GM23338 (cell line): Measurements from ENCODE around the gene SMIM35. TPM values are rescaled to one million over a fixed set of nuclear protein-coding genes. Genes with fewer than 3 reads are reported as not detected.
A peak's percentile ranks its signal among the peaks of the same experiment; 100 is the strongest.

Source experiments
- ATAC-seq: fragments of 200-7000 bp; cut with Tn5 transposase; 3 replicates; pipeline ENCODE4 v1.9.1; 2020
- DNase-seq: peaks from one replicate; pipeline ENCODE4 v3.0.0-alpha.2; 2015; ENCODE audit warnings: low spot score
- H2AFZ ChIP-seq: fragments of 200-600 bp; sonication (generic); 2 replicates; pipeline ENCODE4 v1.8.0; 2016; ENCODE audit warnings: antibody characterized with exemption, mild to moderate bottlenecking, moderate library complexity
- H3F3A ChIP-seq: fragments of 200-600 bp; sonication (generic); replicated peaks from 2 replicates; pipeline ENCODE4 v1.8.0; 2017; ENCODE audit warnings: antibody characterized with exemption, mixed run types, low read depth
- H3K27ac ChIP-seq: fragments of 200-600 bp; sonication (generic); 2 replicates; pipeline ENCODE4 v1.6.1; 2016; ENCODE audit warnings: low read depth
- H3K27me3 ChIP-seq: fragments of 200-600 bp; sonication (generic); 2 replicates; pipeline ENCODE4 v1.8.0; 2016; ENCODE audit warnings: mild to moderate bottlenecking, mixed run types, moderate library complexity; ENCODE audit not compliant: insufficient read depth
- H3K36me3 ChIP-seq: fragments of 200-600 bp; sonication (generic); 2 replicates; pipeline ENCODE4 v1.8.0; 2016; ENCODE audit warnings: mild to moderate bottlenecking; ENCODE audit not compliant: insufficient read depth
- H3K4me1 ChIP-seq: fragments of 200-600 bp; sonication (generic); 2 replicates; pipeline ENCODE4 v1.8.0; 2016; ENCODE audit warnings: mild to moderate bottlenecking, moderate library complexity; ENCODE audit not compliant: insufficient read depth
- H3K4me2 ChIP-seq: fragments of 200-600 bp; sonication (generic); 2 replicates; pipeline ENCODE4 v1.7.1; 2017; ENCODE audit warnings: mixed run types
- H3K4me3 ChIP-seq: fragments of 200-600 bp; sonication (generic); 2 replicates; pipeline ENCODE4 v1.6.1; 2016; ENCODE audit warnings: mixed run types
- H3K79me2 ChIP-seq: fragments of 200-600 bp; sonication (generic); replicated peaks from 2 replicates; pipeline ENCODE4 v1.8.0; 2017; ENCODE audit warnings: mild to moderate bottlenecking; ENCODE audit not compliant: insufficient read depth
- H3K9me2 ChIP-seq: fragments of 200-600 bp; sonication (generic); 2 replicates; pipeline ENCODE4 v1.8.0; 2017; ENCODE audit not compliant: insufficient read depth
- H4K20me1 ChIP-seq: fragments of 200-600 bp; sonication (generic); replicated peaks from 2 replicates; pipeline ENCODE4 v1.8.0; 2017; ENCODE audit warnings: mild to moderate bottlenecking; ENCODE audit not compliant: insufficient read depth
- H3K27ac Mint-ChIP-seq: 2 replicates; pipeline ENCODE4 v1.8.0; 2020; ENCODE audit warnings: inconsistent platforms, mild to moderate bottlenecking, moderate library complexity, mixed read lengths
- H3K27me3 Mint-ChIP-seq: 3 replicates; pipeline ENCODE4 v1.8.0; 2022; ENCODE audit warnings: low read depth, mild to moderate bottlenecking, moderate library complexity, mixed read lengths, inconsistent platforms; ENCODE audit not compliant: insufficient read depth, poor library complexity
- H3K36me3 Mint-ChIP-seq: 3 replicates; pipeline ENCODE4 v1.8.0; 2021; ENCODE audit warnings: low read depth, mild to moderate bottlenecking, inconsistent platforms, moderate library complexity, mixed read lengths
- H3K4me1 Mint-ChIP-seq: 3 replicates; pipeline ENCODE4 v1.8.0; 2020; ENCODE audit warnings: mild to moderate bottlenecking, inconsistent platforms, mixed read lengths
- H3K4me3 Mint-ChIP-seq: 3 replicates; pipeline ENCODE4 v1.8.0; 2021; ENCODE audit warnings: moderate library complexity, mild to moderate bottlenecking, inconsistent platforms, mixed read lengths
- H3K9me3 Mint-ChIP-seq: 3 replicates; pipeline ENCODE4 v1.8.0; 2020; ENCODE audit warnings: moderate library complexity, mild to moderate bottlenecking, inconsistent platforms, mixed read lengths
- CREB1 ChIP-seq: fragments of 250-450 bp; sonication (Bioruptor Pico); IDR thresholded peaks from 2 replicates; pipeline ENCODE4 v1.5.0; 2020; ENCODE audit warnings: low read depth, mild to moderate bottlenecking, moderate library complexity
- EZH2 ChIP-seq: fragments of 200-600 bp; sonication (generic); IDR thresholded peaks from one replicate; pipeline ENCODE4 v1.8.0; 2017; ENCODE audit warnings: antibody characterized with exemption, mild to moderate bottlenecking, low read depth; ENCODE audit not compliant: unreplicated experiment
- EZH2phosphoT487 ChIP-seq: fragments of 200-600 bp; sonication (generic); IDR thresholded peaks from one replicate; pipeline ENCODE4 v1.8.1; 2018; ENCODE audit warnings: antibody characterized with exemption; ENCODE audit not compliant: unreplicated experiment
- JUNB ChIP-seq: IDR thresholded peaks from one replicate; pipeline ENCODE4 v1.6.1; 2016; ENCODE audit warnings: antibody characterized with exemption; ENCODE audit not compliant: unreplicated experiment
- NANOG ChIP-seq: IDR thresholded peaks from 2 replicates; pipeline ENCODE4 v1.6.1; 2016; ENCODE audit warnings: antibody characterized with exemption, borderline replicate concordance
- POLR2AphosphoS5 ChIP-seq: IDR thresholded peaks from 2 replicates; pipeline ENCODE4 v1.6.1; 2016; ENCODE audit warnings: antibody characterized with exemption, low read depth
- ZNF114 ChIP-seq: fragments of 250-450 bp; sonication (Bioruptor Pico); IDR thresholded peaks from 2 replicates; pipeline ENCODE4 v1.5.0; 2020; ENCODE audit warnings: mild to moderate bottlenecking, moderate library complexity
- ZNF331 ChIP-seq: fragments of 250-450 bp; sonication (Bioruptor Pico); IDR thresholded peaks from 2 replicates; pipeline ENCODE4 v1.5.0; 2020; ENCODE audit warnings: low read depth, mild to moderate bottlenecking, moderate library complexity
- polyA plus RNA-seq: library from polyadenylated mRNA; unstranded; fragments of >200 nt; fragmentation: Nextera tagmentation; extraction: Ambion mirVana; gene quantifications from 2 replicates; pipeline ENCODE4 v1.2.1, GENCODE V29; 2016
- total RNA-seq: library from RNA; depleted of rRNA; stranded (reverse); fragments of >200 nt; shearing (Covaris generic); gene quantifications from 2 replicates; pipeline ENCODE4 v1.2.3, GENCODE V29; 2014
- TF ChIP-seq, protein P1 (sequence below), 2 experiments: fragments of 200-600 bp in 1 of 2; sonication (generic) in 1 of 2; conservative IDR thresholded peaks; 2 replicates each; pipeline versions ENCODE4 v1.5.1 to v1.6.1; 2016 to 2017; ENCODE audit warnings: antibody characterized with exemption in 2 of 2, low read depth in 2 of 2, mild to moderate bottlenecking in 2 of 2, moderate library complexity in 1 of 2

The SMIM35 gene
- total and polyA plus RNA-seq, 2 experiments from 2014 or later, result not detected

DNA sequence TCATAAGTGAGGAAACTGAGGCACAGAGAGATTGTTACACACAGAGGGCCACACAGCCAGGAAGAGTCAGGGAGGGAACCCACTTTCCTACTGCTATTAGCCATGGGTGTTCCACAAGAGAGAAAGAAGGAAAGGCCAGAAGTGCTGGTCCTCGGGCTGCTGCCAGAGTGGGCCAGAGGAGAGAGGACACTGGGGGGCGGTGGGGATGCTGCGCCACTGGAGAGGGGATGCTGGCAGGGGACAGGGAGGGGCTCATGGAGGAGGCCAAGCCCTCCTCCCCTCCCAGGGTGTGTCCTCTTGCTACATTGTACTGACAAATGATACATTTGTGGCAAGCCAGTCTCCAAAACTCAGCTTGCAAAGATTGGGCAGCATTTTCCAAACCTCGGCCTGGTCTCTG lies 90.7 kb downstream of the SMIM35 start:
- Histone ChIP-seq H4K20me1 (no peaks in the 10 kb centered on the region), H3K79me2 (no peaks in the 10 kb centered on the region), H3K4me2 (no peak overlapping the region), H3K4me3 (no peak overlapping the region), H3F3A (no peaks in the 10 kb centered on the region), H2AFZ (no peak overlapping the region), H3K36me3 (no peaks in the 10 kb centered on the region), H3K27me3 (no peaks in the 10 kb centered on the region), H3K4me1 (no peaks in the 10 kb centered on the region), H3K9me2 (no peaks in the 10 kb centered on the region), H3K27ac (no peak overlapping the region)
- no peak for TF ChIP-seq ZNF331 (CRISPR knock-in tag)
- no peak for TF ChIP-seq CREB1
- H3K36me3 Mint-ChIP-seq, result no peaks in the 10 kb centered on the region
- no peak overlapping the region for H3K4me3 Mint-ChIP-seq
- H3K27me3 Mint-ChIP-seq, result no peaks in the 10 kb centered on the region
- ATAC-seq (no peak), DNase-seq (no peak)
- H3K27ac Mint-ChIP-seq, result no peak overlapping the region
- no peaks in the 10 kb centered on the region for H3K9me3 Mint-ChIP-seq
- peaks cover 4% of the 10 kb centered on the region; the same call in 2 of the 3 replicates for H3K4me1 Mint-ChIP-seq

DNA sequence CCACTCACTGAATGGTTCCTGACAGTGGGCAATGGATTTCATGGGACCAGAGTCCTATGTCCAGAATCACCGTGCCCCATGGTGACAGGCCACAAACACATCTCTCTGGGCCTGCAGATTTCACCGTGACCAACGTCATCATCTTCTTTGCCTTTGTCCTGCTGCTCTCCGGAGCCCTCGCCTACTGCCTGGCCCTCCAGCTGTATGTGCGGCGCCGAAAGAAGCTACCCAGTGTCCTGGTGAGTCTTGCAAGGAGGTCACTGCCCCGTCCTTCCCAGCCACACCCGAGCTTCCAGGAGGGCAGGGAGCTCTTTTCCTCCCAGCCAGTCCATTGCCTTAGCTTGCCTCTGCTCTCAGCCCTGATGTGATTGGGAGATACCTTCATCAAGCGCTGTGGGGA lies 91.3 kb downstream of the SMIM35 start:
- no peak overlapping the region for H2AFZ ChIP-seq
- Mint-ChIP-seq H3K9me3 (no peaks in the 10 kb centered on the region), H3K27me3 (no peaks in the 10 kb centered on the region), H3K4me3 (no peak overlapping the region), H3K27ac (no peak overlapping the region), H3K36me3 (no peaks in the 10 kb centered on the region), H3K4me1 (peaks cover 4% of the 10 kb centered on the region; the same call in 2 of the 3 replicates)
- no peak overlapping the region for H3K4me2 ChIP-seq
- no peaks in the 10 kb centered on the region for H3K4me1 ChIP-seq
- TF ChIP-seq, protein P1, sequence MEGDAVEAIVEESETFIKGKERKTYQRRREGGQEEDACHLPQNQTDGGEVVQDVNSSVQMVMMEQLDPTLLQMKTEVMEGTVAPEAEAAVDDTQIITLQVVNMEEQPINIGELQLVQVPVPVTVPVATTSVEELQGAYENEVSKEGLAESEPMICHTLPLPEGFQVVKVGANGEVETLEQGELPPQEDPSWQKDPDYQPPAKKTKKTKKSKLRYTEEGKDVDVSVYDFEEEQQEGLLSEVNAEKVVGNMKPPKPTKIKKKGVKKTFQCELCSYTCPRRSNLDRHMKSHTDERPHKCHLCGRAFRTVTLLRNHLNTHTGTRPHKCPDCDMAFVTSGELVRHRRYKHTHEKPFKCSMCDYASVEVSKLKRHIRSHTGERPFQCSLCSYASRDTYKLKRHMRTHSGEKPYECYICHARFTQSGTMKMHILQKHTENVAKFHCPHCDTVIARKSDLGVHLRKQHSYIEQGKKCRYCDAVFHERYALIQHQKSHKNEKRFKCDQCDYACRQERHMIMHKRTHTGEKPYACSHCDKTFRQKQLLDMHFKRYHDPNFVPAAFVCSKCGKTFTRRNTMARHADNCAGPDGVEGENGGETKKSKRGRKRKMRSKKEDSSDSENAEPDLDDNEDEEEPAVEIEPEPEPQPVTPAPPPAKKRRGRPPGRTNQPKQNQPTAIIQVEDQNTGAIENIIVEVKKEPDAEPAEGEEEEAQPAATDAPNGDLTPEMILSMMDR (conservative IDR thresholded peaks at IDR 0.05; ENCODE audit: low read depth in 2 of 2), result no peak
- TF ChIP-seq CREB1, result no peak
- H3F3A ChIP-seq, result no peaks in the 10 kb centered on the region
- no peaks in the 10 kb centered on the region for H3K27me3 ChIP-seq
- no peaks in the 10 kb centered on the region for H3K79me2 ChIP-seq
- ATAC-seq, result no peak
- H3K27ac ChIP-seq, result no peak overlapping the region
- no peaks in the 10 kb centered on the region for H3K9me2 ChIP-seq
- DNase-seq, result no peak
- H3K4me3 ChIP-seq, result no peak overlapping the region
- H4K20me1 ChIP-seq, result no peaks in the 10 kb centered on the region
- no peaks in the 10 kb centered on the region for H3K36me3 ChIP-seq

DNA sequence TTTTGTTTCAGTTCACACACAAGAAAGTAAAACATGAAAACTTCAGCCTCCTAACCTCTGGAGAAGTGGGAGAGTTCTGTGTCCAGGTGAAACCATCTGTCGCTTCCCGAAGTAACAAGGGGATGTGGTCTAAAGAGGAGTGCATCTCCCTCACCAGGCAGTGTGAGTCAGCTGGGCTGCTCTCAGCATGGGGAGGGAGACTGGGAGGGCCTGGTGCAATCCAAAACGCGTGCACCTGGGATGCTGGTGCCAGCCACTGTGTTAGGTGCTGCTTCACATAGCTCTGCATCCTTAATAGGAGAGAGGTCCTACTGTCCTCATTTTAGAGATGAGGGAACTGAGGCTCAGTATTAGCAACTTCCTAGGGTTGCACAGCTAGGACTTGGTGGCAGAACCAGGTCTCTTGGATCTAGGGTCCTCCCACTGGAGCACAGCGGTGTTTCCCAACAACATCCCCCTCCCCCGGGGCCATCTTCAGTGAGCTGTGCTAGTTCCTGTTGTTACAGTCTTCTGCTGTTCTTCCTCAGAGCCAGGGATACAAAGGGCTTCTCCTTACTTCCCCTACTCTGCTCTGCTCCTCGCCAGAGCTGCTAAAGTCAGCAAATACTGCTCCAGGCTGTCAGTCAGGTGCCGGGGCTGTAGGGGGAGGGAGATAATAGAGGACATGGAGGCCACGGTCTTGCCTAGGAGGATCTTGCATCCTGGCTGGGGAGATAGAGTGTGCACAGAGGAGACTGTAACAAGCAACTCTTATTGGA lies 92.6 kb downstream of the SMIM35 start:
- no peaks in the 10 kb centered on the region for H3K4me1 ChIP-seq
- DNase-seq, result no peak
- TF ChIP-seq EZH2phosphoT487 (no peak), ZNF114 (CRISPR knock-in tag) (no peak), EZH2 (no peak), NANOG (no peak), JUNB (no peak), POLR2AphosphoS5 (no peak), CREB1 (no peak)
- TF ChIP-seq, protein P1 (conservative IDR thresholded peaks at IDR 0.05; ENCODE audit: low read depth in 2 of 2), result no peak

More for the DNA sequence above, 92.6 kb downstream of the SMIM35 start:
- no peaks in the 10 kb centered on the region for H3K9me3 Mint-ChIP-seq
- peak; percentile 61 for ATAC-seq
- no peak overlapping the region for H3K4me3 Mint-ChIP-seq
- H3F3A ChIP-seq, result no peaks in the 10 kb centered on the region
- H3K27me3 ChIP-seq, result no peaks in the 10 kb centered on the region
- no peak overlapping the region for H3K27ac ChIP-seq
- H3K4me1 Mint-ChIP-seq, result peaks cover 4% of the 10 kb centered on the region; the same call in 2 of the 3 replicates
- H3K4me3 ChIP-seq, result no peak overlapping the region
- no peaks in the 10 kb centered on the region for H3K79me2 ChIP-seq
- H3K27ac Mint-ChIP-seq, result no peak overlapping the region
- no peaks in the 10 kb centered on the region for H3K9me2 ChIP-seq
- H3K4me2 ChIP-seq, result no peak overlapping the region
- no peaks in the 10 kb centered on the region for H4K20me1 ChIP-seq
- no peaks in the 10 kb centered on the region for H3K27me3 Mint-ChIP-seq
- no peaks in the 10 kb centered on the region for H3K36me3 ChIP-seq
- H2AFZ ChIP-seq, result peak overlapping the region; percentile 28; the same call in 1 of the 2 replicates
- no peaks in the 10 kb centered on the region for H3K36me3 Mint-ChIP-seq
